HEK293 (cell line): ENCODE data around the gene NCOA6.

Experiments
- CTCF ChIA-PET: fragments of 350-600 bp; formaldehyde crosslinking; extraction: SDS; loops from one replicate; lab custom pipeline; 2021; ENCODE audit warnings: antibody characterized with exemption; lab: Yijun Ruan, JAX
- POLR2A ChIA-PET: fragments of 300-600 bp; formaldehyde crosslinking; extraction: SDS; loops from one replicate; lab custom pipeline; 2020; ENCODE audit warnings: antibody characterized with exemption, inconsistent platforms; lab: Yijun Ruan, JAX
- H3K27ac ChIP-seq: fragments of 200-500 bp; sonication (Bioruptor generic); 2 replicates; pipeline ENCODE4 v1.5.1; 2014; ENCODE audit warnings: low read depth, low read length, control low read depth, inconsistent platforms; ENCODE audit errors: extremely low read depth
- H3K36me3 ChIP-seq, 2 experiments: fragments of 200-500 bp in 1 of 2; sonication (Bioruptor generic) in 1 of 2; 1 replicate in 1 of 2; 2 replicates in 1 of 2; pipeline ENCODE4 v1.5.1; 2014 to 2017; ENCODE audit warnings: inconsistent platforms in 2 of 2, low read length in 2 of 2; ENCODE audit not compliant: control insufficient read depth in 2 of 2, insufficient read depth in 1 of 2
- H3K4me1 ChIP-seq: fragments of 200-500 bp; sonication (Bioruptor generic); 2 replicates; pipeline ENCODE4 v1.5.1; 2014; ENCODE audit warnings: mild to moderate bottlenecking, low read length, inconsistent platforms; ENCODE audit not compliant: control insufficient read depth, insufficient read depth
- H3K4me3 ChIP-seq: 2 replicates; pipeline ENCODE4 v1.5.1; 2011; ENCODE audit warnings: low read depth, mild to moderate bottlenecking, control low read depth, low read length, moderate library complexity
- H3K9me3 ChIP-seq: fragments of 200-500 bp; sonication (Bioruptor generic); 2 replicates; pipeline ENCODE4 v1.5.1; 2014; ENCODE audit warnings: low read depth, low read length, inconsistent platforms; ENCODE audit not compliant: control insufficient read depth, insufficient read depth
- GFI1B ChIP-seq: fragments of 450-650 bp; formaldehyde crosslinking; IDR thresholded peaks from 2 replicates; pipeline ENCODE4 v1.5.1; 2016; ENCODE audit warnings: missing biosample characterization, missing genetic modification characterization
- SP7 ChIP-seq: fragments of 450-650 bp; formaldehyde crosslinking; IDR thresholded peaks from 2 replicates; pipeline ENCODE4 v1.5.1; 2016; ENCODE audit warnings: missing biosample characterization, missing genetic modification characterization
- ZBTB44 ChIP-seq: fragments of 450-650 bp; IDR thresholded peaks from 2 replicates; pipeline ENCODE4 v1.5.1; 2018; ENCODE audit warnings: missing biosample characterization, mild to moderate bottlenecking, missing genetic modification characterization
- ZIC2 ChIP-seq: fragments of 450-650 bp; formaldehyde crosslinking; IDR thresholded peaks from 2 replicates; pipeline ENCODE4 v1.5.1; 2016; ENCODE audit warnings: missing biosample characterization, missing genetic modification characterization
- ZNF155 ChIP-seq: fragments of 450-650 bp; formaldehyde crosslinking; IDR thresholded peaks from 2 replicates; pipeline ENCODE4 v1.5.1; 2016; ENCODE audit warnings: missing biosample characterization, missing genetic modification characterization
- ZNF223 ChIP-seq: fragments of 450-650 bp; formaldehyde crosslinking; IDR thresholded peaks from 2 replicates; pipeline ENCODE4 v1.5.1; 2016; ENCODE audit warnings: missing biosample characterization, missing genetic modification characterization
- ZNF266 ChIP-seq: fragments of 450-650 bp; formaldehyde crosslinking; IDR thresholded peaks from 2 replicates; pipeline ENCODE4 v1.5.1; 2016; ENCODE audit warnings: missing biosample characterization, missing genetic modification characterization, low read depth
- ZNF416 ChIP-seq: fragments of 450-650 bp; formaldehyde crosslinking; IDR thresholded peaks from 2 replicates; pipeline ENCODE4 v1.5.1; 2016; ENCODE audit warnings: missing biosample characterization, missing genetic modification characterization
- ZNF544 ChIP-seq: fragments of 450-650 bp; formaldehyde crosslinking; IDR thresholded peaks from 2 replicates; pipeline ENCODE4 v1.5.0; 2017; ENCODE audit warnings: missing biosample characterization, missing genetic modification characterization
- ZNF623 ChIP-seq: fragments of 450-650 bp; formaldehyde crosslinking; IDR thresholded peaks from 2 replicates; pipeline ENCODE4 v1.5.1; 2016; ENCODE audit warnings: missing biosample characterization, missing genetic modification characterization
- ZNF654 ChIP-seq: fragments of 450-650 bp; formaldehyde crosslinking; IDR thresholded peaks from 2 replicates; pipeline ENCODE4 v1.5.1; 2016; ENCODE audit warnings: low read depth, missing biosample characterization, missing genetic modification characterization
- ZNF660 ChIP-seq: fragments of 450-650 bp; IDR thresholded peaks from 2 replicates; pipeline ENCODE4 v1.5.1; 2018; ENCODE audit warnings: missing biosample characterization, mild to moderate bottlenecking, missing genetic modification characterization
- ZNF664 ChIP-seq: fragments of 450-650 bp; formaldehyde crosslinking; IDR thresholded peaks from 2 replicates; pipeline ENCODE4 v1.5.1; 2016; ENCODE audit warnings: missing biosample characterization, missing genetic modification characterization
- ZNF776 ChIP-seq: fragments of 450-650 bp; formaldehyde crosslinking; IDR thresholded peaks from 2 replicates; pipeline ENCODE4 v1.5.0; 2017; ENCODE audit warnings: missing biosample characterization, missing genetic modification characterization, borderline replicate concordance
- ZXDB ChIP-seq: fragments of 450-650 bp; formaldehyde crosslinking; IDR thresholded peaks from 2 replicates; pipeline ENCODE4 v1.5.1; 2016; ENCODE audit warnings: missing biosample characterization, missing genetic modification characterization
- TF ChIP-seq, protein P1 (sequence below): fragments of 450-650 bp; formaldehyde crosslinking; IDR thresholded peaks from 2 replicates; pipeline ENCODE4 v1.5.1; 2017; ENCODE audit warnings: missing biosample characterization, missing genetic modification characterization
- TF ChIP-seq, protein P2 (sequence below): fragments of 450-650 bp; formaldehyde crosslinking; conservative IDR thresholded peaks from 2 replicates; pipeline ENCODE4 v1.5.1; 2016; ENCODE audit warnings: low read depth, missing biosample characterization, missing genetic modification characterization
- TF ChIP-seq, protein P3 (sequence below): fragments of 450-650 bp; formaldehyde crosslinking; IDR thresholded peaks from 2 replicates; pipeline ENCODE4 v1.5.1; 2016; ENCODE audit warnings: missing biosample characterization, missing genetic modification characterization, low read depth

The NCOA6 gene

GRCh38 chr20:34776177-34776576 lies 49.3 kb downstream of the NCOA6 start (continued):
- TF ChIP-seq ZBTB44 (tag by site-specific recombination) (no peak), SP7 (tag by site-specific recombination) (no peak), ZIC2 (tag by site-specific recombination) (no peak), ZNF416 (tag by site-specific recombination) (no peak), ZNF266 (tag by site-specific recombination) (no peak), ZNF660 (tag by site-specific recombination) (no peak), ZNF544 (tag by site-specific recombination) (no peak), ZNF223 (tag by site-specific recombination) (no peak), GFI1B (tag by site-specific recombination) (no peak), ZNF155 (no peak), ZNF776 (no peak)
- TF ChIP-seq, protein P1, sequence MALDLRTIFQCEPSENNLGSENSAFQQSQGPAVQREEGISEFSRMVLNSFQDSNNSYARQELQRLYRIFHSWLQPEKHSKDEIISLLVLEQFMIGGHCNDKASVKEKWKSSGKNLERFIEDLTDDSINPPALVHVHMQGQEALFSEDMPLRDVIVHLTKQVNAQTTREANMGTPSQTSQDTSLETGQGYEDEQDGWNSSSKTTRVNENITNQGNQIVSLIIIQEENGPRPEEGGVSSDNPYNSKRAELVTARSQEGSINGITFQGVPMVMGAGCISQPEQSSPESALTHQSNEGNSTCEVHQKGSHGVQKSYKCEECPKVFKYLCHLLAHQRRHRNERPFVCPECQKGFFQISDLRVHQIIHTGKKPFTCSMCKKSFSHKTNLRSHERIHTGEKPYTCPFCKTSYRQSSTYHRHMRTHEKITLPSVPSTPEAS (tag by site-specific recombination): no peak
- TF ChIP-seq, protein P2, sequence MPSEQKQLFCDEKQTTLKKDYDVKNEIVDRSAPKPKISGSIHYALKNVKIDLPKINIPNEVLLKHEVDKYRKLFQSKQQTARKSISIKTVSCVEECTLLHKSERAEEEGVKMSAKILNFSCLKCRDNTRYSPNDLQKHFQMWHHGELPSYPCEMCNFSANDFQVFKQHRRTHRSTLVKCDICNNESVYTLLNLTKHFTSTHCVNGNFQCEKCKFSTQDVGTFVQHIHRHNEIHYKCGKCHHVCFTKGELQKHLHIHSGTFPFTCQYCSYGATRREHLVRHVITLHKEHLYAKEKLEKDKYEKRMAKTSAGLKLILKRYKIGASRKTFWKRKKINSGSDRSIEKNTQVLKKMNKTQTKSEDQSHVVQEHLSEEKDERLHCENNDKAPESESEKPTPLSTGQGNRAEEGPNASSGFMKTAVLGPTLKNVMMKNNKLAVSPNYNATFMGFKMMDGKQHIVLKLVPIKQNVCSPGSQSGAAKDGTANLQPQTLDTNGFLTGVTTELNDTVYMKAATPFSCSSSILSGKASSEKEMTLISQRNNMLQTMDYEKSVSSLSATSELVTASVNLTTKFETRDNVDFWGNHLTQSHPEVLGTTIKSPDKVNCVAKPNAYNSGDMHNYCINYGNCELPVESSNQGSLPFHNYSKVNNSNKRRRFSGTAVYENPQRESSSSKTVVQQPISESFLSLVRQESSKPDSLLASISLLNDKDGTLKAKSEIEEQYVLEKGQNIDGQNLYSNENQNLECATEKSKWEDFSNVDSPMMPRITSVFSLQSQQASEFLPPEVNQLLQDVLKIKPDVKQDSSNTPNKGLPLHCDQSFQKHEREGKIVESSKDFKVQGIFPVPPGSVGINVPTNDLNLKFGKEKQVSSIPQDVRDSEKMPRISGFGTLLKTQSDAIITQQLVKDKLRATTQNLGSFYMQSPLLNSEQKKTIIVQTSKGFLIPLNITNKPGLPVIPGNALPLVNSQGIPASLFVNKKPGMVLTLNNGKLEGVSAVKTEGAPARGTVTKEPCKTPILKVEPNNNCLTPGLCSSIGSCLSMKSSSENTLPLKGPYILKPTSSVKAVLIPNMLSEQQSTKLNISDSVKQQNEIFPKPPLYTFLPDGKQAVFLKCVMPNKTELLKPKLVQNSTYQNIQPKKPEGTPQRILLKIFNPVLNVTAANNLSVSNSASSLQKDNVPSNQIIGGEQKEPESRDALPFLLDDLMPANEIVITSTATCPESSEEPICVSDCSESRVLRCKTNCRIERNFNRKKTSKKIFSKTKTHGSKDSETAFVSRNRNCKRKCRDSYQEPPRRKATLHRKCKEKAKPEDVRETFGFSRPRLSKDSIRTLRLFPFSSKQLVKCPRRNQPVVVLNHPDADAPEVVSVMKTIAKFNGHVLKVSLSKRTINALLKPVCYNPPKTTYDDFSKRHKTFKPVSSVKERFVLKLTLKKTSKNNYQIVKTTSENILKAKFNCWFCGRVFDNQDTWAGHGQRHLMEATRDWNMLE: no peak
- TF ChIP-seq, protein P3, sequence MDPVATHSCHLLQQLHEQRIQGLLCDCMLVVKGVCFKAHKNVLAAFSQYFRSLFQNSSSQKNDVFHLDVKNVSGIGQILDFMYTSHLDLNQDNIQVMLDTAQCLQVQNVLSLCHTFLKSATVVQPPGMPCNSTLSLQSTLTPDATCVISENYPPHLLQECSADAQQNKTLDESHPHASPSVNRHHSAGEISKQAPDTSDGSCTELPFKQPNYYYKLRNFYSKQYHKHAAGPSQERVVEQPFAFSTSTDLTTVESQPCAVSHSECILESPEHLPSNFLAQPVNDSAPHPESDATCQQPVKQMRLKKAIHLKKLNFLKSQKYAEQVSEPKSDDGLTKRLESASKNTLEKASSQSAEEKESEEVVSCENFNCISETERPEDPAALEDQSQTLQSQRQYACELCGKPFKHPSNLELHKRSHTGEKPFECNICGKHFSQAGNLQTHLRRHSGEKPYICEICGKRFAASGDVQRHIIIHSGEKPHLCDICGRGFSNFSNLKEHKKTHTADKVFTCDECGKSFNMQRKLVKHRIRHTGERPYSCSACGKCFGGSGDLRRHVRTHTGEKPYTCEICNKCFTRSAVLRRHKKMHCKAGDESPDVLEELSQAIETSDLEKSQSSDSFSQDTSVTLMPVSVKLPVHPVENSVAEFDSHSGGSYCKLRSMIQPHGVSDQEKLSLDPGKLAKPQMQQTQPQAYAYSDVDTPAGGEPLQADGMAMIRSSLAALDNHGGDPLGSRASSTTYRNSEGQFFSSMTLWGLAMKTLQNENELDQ (tag by site-specific recombination): no peak

DNA sequence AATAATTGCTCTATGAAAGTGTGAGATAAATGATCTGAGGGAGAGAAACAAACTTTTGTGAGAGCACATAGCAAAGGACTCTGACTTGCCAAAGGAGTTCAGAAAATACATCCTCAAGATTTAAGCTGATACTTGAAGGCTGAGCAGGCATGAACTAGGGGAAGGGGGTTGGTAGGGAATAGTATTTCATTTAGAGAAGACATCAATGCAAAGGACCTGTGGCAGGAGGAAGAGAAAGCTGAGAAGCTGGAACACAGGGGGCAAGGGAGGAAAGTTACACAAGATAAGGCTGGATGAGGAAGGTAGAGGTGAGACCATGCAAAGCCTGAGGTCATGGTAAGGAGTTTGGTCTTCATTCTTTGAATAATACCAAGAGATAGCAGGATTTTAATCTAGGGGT lies 50.6 kb downstream of the NCOA6 start:
- no peaks in the 10 kb centered on the region for H3K4me1 ChIP-seq
- TF ChIP-seq ZXDB (tag by site-specific recombination) (no peak), ZNF654 (tag by site-specific recombination) (no peak), ZNF623 (tag by site-specific recombination) (peak; percentile 83), ZNF664 (tag by site-specific recombination) (peak; percentile 87; the same call in 1 of the 2 replicates)
- TF ChIP-seq, all 188 proteins: peak for 2
- Histone ChIP-seq H3K9me3 (no peaks in the 10 kb centered on the region), H3K27ac (no peak overlapping the region), H3K4me3 (no peak overlapping the region), H3K36me3 (peaks cover 12 to 44% of the 10 kb centered on the region in 2 experiments; a peak in 2 of 3 replicates)
- POLR2A ChIA-PET: interaction anchor here (0.7 kb wide), 1 partner anchor 71 kb away, joined by 4 read pairs; no protein-coding TSS in a partner anchor
- CTCF ChIA-PET: no interaction called here
